Measurements from ENCODE around the gene P2RX5. TPM values are rescaled to one million over a fixed set of nuclear protein-coding genes. Genes with fewer than 3 reads are reported as not detected.
A peak's percentile ranks its signal among the peaks of the same experiment; 100 is the strongest.

P2RX5 gene
- total RNA-seq, 1 experiment from 2014 or later, result 14.9 TPM

DNA sequence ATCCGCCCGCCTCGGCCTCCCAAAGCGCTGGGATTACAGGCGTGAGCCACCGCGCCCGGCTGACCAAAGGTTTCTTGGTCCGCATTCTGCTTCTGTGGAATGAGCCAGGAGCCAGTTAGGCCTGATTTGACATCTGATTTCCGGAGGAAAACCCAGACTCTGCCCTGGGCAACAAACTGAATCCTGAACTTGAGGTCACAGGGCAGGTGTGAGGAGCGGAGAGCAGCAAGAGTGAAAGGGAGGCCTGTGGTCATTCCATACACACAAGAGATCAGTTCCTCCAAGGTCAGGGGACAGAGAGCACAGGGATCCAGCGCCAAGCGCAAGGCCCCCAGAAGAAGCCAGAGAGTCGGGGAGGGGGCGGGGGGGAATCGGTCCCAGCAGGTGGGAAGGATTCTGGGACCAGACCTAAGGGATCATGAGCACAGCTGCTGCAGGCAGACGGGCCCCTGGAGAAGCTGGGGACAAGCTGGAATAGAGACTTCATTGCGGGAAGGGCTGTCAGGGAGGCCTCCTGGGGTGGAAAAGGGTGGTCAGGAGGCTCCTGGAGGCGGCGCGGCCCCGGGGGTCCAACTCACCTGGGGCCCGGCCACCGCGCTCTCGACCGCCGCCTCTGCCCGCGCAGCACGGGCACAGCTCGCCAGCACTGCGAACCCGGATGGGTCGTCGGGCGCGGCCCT, 60.3 kb downstream of the P2RX5 start:
- peak overlapping the region; percentile 69 for H3K27ac ChIP-seq (ENCODE audit: low read length)
- H3K27me3 ChIP-seq (ENCODE audit: control insufficient read depth, insufficient read depth, low read length), result no peaks in the 10 kb centered on the region
- no TSS peak for BruUV-seq (replicated peaks)
- CTCF ChIA-PET, result no interaction called here
- peak; percentile 20 for ATAC-seq
- in situ Hi-C loops (cut with HindIII; ENCODE audit: low pct_unique_long_range_greater_than_20kb, low sequenced_read_pairs) (no loop called here), intact Hi-C loops (cut with micrococcal nuclease; ENCODE audit: unreplicated experiment) (no loop called here)
- POLR2A ChIA-PET, result interaction anchor here (0.6 to 0.8 kb wide), 2 partner anchors 22 to 33 kb away, joined by 3 read pairs; partner anchors contain the start of gene EMC6
- TF ChIP-seq, protein P1, sequence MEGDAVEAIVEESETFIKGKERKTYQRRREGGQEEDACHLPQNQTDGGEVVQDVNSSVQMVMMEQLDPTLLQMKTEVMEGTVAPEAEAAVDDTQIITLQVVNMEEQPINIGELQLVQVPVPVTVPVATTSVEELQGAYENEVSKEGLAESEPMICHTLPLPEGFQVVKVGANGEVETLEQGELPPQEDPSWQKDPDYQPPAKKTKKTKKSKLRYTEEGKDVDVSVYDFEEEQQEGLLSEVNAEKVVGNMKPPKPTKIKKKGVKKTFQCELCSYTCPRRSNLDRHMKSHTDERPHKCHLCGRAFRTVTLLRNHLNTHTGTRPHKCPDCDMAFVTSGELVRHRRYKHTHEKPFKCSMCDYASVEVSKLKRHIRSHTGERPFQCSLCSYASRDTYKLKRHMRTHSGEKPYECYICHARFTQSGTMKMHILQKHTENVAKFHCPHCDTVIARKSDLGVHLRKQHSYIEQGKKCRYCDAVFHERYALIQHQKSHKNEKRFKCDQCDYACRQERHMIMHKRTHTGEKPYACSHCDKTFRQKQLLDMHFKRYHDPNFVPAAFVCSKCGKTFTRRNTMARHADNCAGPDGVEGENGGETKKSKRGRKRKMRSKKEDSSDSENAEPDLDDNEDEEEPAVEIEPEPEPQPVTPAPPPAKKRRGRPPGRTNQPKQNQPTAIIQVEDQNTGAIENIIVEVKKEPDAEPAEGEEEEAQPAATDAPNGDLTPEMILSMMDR (IDR thresholded peaks at IDR 0.05), result no peak
- TF ChIP-seq SIN3A (IDR thresholded peaks at IDR 0.05; ENCODE audit: borderline replicate concordance, insufficient read depth, low read depth, low read length), result 0 out of 2 replicates have a peak, but pooled peaks have one; percentile 18
- no peak for TF ChIP-seq POLR2AphosphoS5 (IDR thresholded peaks at IDR 0.05; ENCODE audit: low read depth, low read length)
- TF ChIP-seq, protein P2, sequence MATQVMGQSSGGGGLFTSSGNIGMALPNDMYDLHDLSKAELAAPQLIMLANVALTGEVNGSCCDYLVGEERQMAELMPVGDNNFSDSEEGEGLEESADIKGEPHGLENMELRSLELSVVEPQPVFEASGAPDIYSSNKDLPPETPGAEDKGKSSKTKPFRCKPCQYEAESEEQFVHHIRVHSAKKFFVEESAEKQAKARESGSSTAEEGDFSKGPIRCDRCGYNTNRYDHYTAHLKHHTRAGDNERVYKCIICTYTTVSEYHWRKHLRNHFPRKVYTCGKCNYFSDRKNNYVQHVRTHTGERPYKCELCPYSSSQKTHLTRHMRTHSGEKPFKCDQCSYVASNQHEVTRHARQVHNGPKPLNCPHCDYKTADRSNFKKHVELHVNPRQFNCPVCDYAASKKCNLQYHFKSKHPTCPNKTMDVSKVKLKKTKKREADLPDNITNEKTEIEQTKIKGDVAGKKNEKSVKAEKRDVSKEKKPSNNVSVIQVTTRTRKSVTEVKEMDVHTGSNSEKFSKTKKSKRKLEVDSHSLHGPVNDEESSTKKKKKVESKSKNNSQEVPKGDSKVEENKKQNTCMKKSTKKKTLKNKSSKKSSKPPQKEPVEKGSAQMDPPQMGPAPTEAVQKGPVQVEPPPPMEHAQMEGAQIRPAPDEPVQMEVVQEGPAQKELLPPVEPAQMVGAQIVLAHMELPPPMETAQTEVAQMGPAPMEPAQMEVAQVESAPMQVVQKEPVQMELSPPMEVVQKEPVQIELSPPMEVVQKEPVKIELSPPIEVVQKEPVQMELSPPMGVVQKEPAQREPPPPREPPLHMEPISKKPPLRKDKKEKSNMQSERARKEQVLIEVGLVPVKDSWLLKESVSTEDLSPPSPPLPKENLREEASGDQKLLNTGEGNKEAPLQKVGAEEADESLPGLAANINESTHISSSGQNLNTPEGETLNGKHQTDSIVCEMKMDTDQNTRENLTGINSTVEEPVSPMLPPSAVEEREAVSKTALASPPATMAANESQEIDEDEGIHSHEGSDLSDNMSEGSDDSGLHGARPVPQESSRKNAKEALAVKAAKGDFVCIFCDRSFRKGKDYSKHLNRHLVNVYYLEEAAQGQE (IDR thresholded peaks at IDR 0.05; ENCODE audit: insufficient read depth in 1 of 2, low read depth in 2 of 2, low read length in 1 of 2), result no peak
- H3K9me3 ChIP-seq (ENCODE audit: control insufficient read depth, insufficient read depth, low read depth, low read length), result no peaks in the 10 kb centered on the region
- 0 out of 2 replicates have a peak, but pooled peaks cover 4% of the 10 kb centered on the region for H3K4me1 ChIP-seq (ENCODE audit: control insufficient read depth, insufficient read depth, low read length)
- peak overlapping the region; percentile 80 to 85 for H3K4me3 ChIP-seq (ENCODE audit: low read depth in 2 of 2, low read length in 2 of 2)
- H3K36me3 ChIP-seq (ENCODE audit: control insufficient read depth, insufficient read depth, low read length), result peaks cover 2% of the 10 kb centered on the region; the same call in 1 of the 2 replicates
- DNase-seq (ENCODE audit: low read depth, low spot score), result no peak

- intact Hi-C loops (cut with micrococcal nuclease; ENCODE audit: unreplicated experiment), result no loop called here
- no peak for ATAC-seq
- peaks cover 2% of the 10 kb centered on the region; the same call in 1 of the 2 replicates for H3K36me3 ChIP-seq (ENCODE audit: control insufficient read depth, insufficient read depth, low read length)
- no peak overlapping the region for H3K4me3 ChIP-seq (ENCODE audit: low read depth in 2 of 2, low read length in 2 of 2)
- CTCF ChIA-PET, result no interaction called here
- no TSS peak for BruUV-seq (replicated peaks)
- no peak overlapping the region for H3K27ac ChIP-seq (ENCODE audit: low read length)
- in situ Hi-C loops (cut with HindIII; ENCODE audit: low pct_unique_long_range_greater_than_20kb, low sequenced_read_pairs), result no loop called here
- TF ChIP-seq TCF7L2 (IDR thresholded peaks at IDR 0.05; ENCODE audit: low read depth, low read length) (no peak), POLR2AphosphoS5 (IDR thresholded peaks at IDR 0.05; ENCODE audit: low read depth, low read length) (no peak), SIN3A (IDR thresholded peaks at IDR 0.05; ENCODE audit: borderline replicate concordance, insufficient read depth, low read depth, low read length) (no peak)
- TF ChIP-seq, protein P1 (IDR thresholded peaks at IDR 0.05), result no peak
- TF ChIP-seq, protein P2 (IDR thresholded peaks at IDR 0.05; ENCODE audit: insufficient read depth in 1 of 2, low read depth in 2 of 2, low read length in 1 of 2), result no peak
- H3K9me3 ChIP-seq (ENCODE audit: control insufficient read depth, insufficient read depth, low read depth, low read length), result no peaks in the 10 kb centered on the region
- H3K4me1 ChIP-seq (ENCODE audit: control insufficient read depth, insufficient read depth, low read length), result 0 out of 2 replicates have a peak, but pooled peaks cover 4% of the 10 kb centered on the region
- no peak for DNase-seq (ENCODE audit: low read depth, low spot score)
- POLR2A ChIA-PET, result no interaction called here
- H3K27me3 ChIP-seq (ENCODE audit: control insufficient read depth, insufficient read depth, low read length), result no peaks in the 10 kb centered on the region
Measured at GRCh38 chr17:3632287-3632686, 63.7 kb downstream of the P2RX5 start.

Measured in Panc1 (cell line).